Activated T-helper 17 cell treated with anti-CD3 and anti-CD28 coated beads, Interleukin-2, amount 50 U/mL, for 72 hours (primary cell): ENCODE data around the gene GNA12. TPM values are rescaled to one million over a fixed set of nuclear protein-coding genes. Genes with fewer than 3 reads are reported as not detected.
A peak's percentile ranks its signal among the peaks of the same experiment; 100 is the strongest.

Experiments used
- ATAC-seq: fragments of 150-1000 bp; cut with Tn5 transposase; replicated peaks from 2 replicates; pipeline ENCODE4 v1.10.0; 2021; ENCODE audit warnings: mild to moderate bottlenecking, moderate library complexity
- H3K27ac Mint-ChIP-seq: one replicate; pipeline ENCODE4 v1.8.0; 2022; ENCODE audit warnings: mixed read lengths
- H3K27me3 Mint-ChIP-seq: one replicate; pipeline ENCODE4 v1.8.0; 2022; ENCODE audit warnings: mixed read lengths
- H3K36me3 Mint-ChIP-seq: one replicate; pipeline ENCODE4 v1.8.0; 2022; ENCODE audit warnings: low read depth, mild to moderate bottlenecking, mixed read lengths
- H3K4me1 Mint-ChIP-seq: one replicate; pipeline ENCODE4 v1.8.0; 2022; ENCODE audit warnings: mixed read lengths
- H3K4me3 Mint-ChIP-seq: one replicate; pipeline ENCODE4 v1.8.0; 2022; ENCODE audit warnings: mild to moderate bottlenecking, mixed read lengths
- H3K9me3 Mint-ChIP-seq: one replicate; pipeline ENCODE4 v1.8.0; 2022; ENCODE audit warnings: mixed read lengths
- total RNA-seq, 2 donors: library from RNA; stranded (reverse); gene quantifications; one replicate each; pipeline ENCODE4 v1.2.3, GENCODE V29; 2022

GNA12 gene
- total RNA-seq, 2 donors from 2014 or later = 15.4 to 17.4 TPM

GRCh38 chr7:2837496-2837895, 6.6 kb downstream of the GNA12 start:
- Mint-ChIP-seq H3K36me3 (peaks cover 28% of the 10 kb centered on the region), H3K4me3 (peak overlapping the region; percentile 43), H3K9me3 (no peaks in the 10 kb centered on the region), H3K27ac (peak overlapping the region; percentile 20), H3K4me1 (peaks cover 22% of the 10 kb centered on the region), H3K27me3 (no peaks in the 10 kb centered on the region)
- ATAC-seq = no peak

DNA sequence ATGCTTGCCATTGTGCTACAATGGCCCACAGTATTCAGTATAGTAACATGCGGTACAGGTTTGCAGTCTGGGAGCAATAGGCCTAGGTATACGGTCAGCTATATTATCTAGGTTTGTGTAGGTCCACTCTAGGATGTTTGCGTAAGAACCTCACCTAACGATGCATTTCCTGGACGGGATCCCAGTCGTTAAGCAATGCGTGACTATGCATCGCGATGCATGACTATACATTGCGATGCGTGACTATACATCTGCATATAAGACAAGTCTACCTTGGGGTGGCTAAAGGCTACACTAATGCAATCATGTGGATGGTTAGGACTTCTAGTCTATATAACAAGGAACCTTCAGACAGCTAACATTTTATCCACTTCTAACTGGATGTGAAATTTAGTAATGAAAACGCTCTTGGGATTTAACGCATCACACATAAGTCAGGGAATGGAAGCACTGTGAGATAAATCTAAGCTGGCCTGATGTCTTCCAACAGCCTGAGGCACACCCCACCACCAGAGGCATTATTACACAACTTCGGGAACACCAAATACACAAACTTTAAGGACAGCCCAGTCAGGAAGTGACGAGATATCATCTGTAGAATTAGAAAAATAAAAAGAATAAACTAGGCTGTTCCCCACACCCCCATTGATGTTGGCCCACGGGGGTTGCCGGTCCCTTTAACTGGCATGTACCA, 9.2 kb downstream of the GNA12 start:
- Mint-ChIP-seq H3K4me3 (no peak overlapping the region), H3K9me3 (no peaks in the 10 kb centered on the region), H3K36me3 (peaks cover 20% of the 10 kb centered on the region), H3K27me3 (no peaks in the 10 kb centered on the region), H3K4me1 (peaks cover 15% of the 10 kb centered on the region), H3K27ac (no peak overlapping the region)
- no peak for ATAC-seq

GRCh38 chr7:2833083-2833910, 10.8 kb downstream of the GNA12 start:
- no peak for ATAC-seq

GRCh38 chr7:2832461-2832860, 11.6 kb downstream of the GNA12 start:
- peak overlapping the region; percentile 38 for H3K27ac Mint-ChIP-seq
- H3K9me3 Mint-ChIP-seq = no peaks in the 10 kb centered on the region
- no peak for ATAC-seq
- H3K4me3 Mint-ChIP-seq = no peak overlapping the region
- H3K36me3 Mint-ChIP-seq = peaks cover 12% of the 10 kb centered on the region
- peaks cover 6% of the 10 kb centered on the region for H3K4me1 Mint-ChIP-seq
- H3K27me3 Mint-ChIP-seq = no peaks in the 10 kb centered on the region

More at GRCh38 chr7:2833083-2833910, 10.8 kb downstream of the GNA12 start:
- Mint-ChIP-seq H3K27me3 (no peaks in the 10 kb centered on the region), H3K9me3 (no peaks in the 10 kb centered on the region), H3K27ac (no peak overlapping the region), H3K4me3 (no peak overlapping the region), H3K36me3 (peaks cover 12% of the 10 kb centered on the region), H3K4me1 (peaks cover 8% of the 10 kb centered on the region)

GRCh38 chr7:2830609-2831376, 13.3 kb downstream of the GNA12 start:
- no peaks in the 10 kb centered on the region for H3K9me3 Mint-ChIP-seq
- H3K4me3 Mint-ChIP-seq = no peak overlapping the region
- no peaks in the 10 kb centered on the region for H3K27me3 Mint-ChIP-seq
- H3K27ac Mint-ChIP-seq = no peak overlapping the region
- H3K36me3 Mint-ChIP-seq = peaks cover 22% of the 10 kb centered on the region
- H3K4me1 Mint-ChIP-seq = no peaks in the 10 kb centered on the region
- ATAC-seq = no peak

- peaks cover 8% of the 10 kb centered on the region for H3K4me1 Mint-ChIP-seq
- H3K36me3 Mint-ChIP-seq = peaks cover 11% of the 10 kb centered on the region
- no peaks in the 10 kb centered on the region for H3K9me3 Mint-ChIP-seq
- no peak overlapping the region for H3K4me3 Mint-ChIP-seq
- ATAC-seq = no peak
- H3K27ac Mint-ChIP-seq = no peak overlapping the region
- H3K27me3 Mint-ChIP-seq = no peaks in the 10 kb centered on the region
Measured at GRCh38 chr7:2829040-2829439, 15.1 kb downstream of the GNA12 start.

DNA sequence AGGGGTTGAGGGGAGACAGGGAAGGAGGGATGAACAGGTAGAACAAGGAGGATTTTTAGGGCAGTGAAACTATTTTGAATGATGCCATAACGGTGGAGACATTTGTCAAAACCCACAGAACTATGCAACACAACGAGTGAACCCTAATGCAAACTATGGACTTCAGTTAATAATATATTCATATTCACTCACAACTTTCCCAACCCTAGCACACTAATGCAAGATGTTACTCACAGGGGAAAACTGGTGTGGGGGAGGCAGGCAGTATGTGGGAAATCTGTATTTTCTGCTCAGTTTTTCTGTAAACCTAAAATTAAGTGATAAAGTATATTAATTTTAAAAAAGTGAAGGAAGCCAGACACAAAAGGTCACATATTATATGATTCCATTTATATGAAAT, 17.3 kb downstream of the GNA12 start:
- no peaks in the 10 kb centered on the region for H3K27me3 Mint-ChIP-seq
- H3K4me3 Mint-ChIP-seq = no peak overlapping the region
- H3K4me1 Mint-ChIP-seq = peaks cover 8% of the 10 kb centered on the region
- H3K36me3 Mint-ChIP-seq = peaks cover 11% of the 10 kb centered on the region
- no peak for ATAC-seq
- no peak overlapping the region for H3K27ac Mint-ChIP-seq
- H3K9me3 Mint-ChIP-seq = no peaks in the 10 kb centered on the region

DNA sequence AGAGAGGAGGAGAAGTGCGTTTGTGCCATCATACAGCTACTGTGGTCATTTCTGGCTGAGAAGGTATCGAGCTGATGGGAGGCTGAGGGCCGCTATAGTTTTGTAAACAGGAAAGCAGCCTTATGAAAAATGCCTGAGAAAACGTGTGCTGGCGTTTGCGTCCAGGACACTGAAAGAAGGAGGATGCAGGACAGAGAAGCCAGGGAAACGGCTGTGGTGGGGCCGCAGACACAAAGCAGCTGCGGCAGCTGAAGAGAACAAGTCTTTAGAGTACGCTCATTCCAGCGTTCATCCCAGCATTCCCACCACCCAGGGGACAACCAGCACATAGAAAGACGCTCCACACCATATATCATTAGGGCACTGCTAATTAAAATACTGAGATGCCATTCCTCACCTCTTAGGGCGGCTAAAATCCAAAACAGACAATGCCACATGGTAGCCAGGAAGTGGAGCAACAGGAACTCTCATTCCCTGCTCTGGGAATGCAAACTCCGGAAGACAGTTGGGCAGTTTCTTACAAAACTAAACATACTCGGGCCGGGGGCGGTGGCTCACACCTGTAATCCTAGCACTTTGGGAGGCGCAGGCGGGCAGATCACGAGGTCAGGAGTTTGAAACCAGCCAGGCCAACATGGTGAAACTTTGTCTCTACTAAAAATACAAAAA, 18.4 kb downstream of the GNA12 start:
- peaks cover 11% of the 10 kb centered on the region for H3K36me3 Mint-ChIP-seq
- peak overlapping the region; percentile 0 for H3K27ac Mint-ChIP-seq
- no peak overlapping the region for H3K4me3 Mint-ChIP-seq
- no peaks in the 10 kb centered on the region for H3K27me3 Mint-ChIP-seq
- peaks cover 15% of the 10 kb centered on the region for H3K4me1 Mint-ChIP-seq
- H3K9me3 Mint-ChIP-seq = no peaks in the 10 kb centered on the region
- no peak for ATAC-seq

- H3K36me3 Mint-ChIP-seq = peaks cover 11% of the 10 kb centered on the region
- no peaks in the 10 kb centered on the region for H3K9me3 Mint-ChIP-seq
- peak overlapping the region; percentile 0 for H3K27ac Mint-ChIP-seq
- H3K4me3 Mint-ChIP-seq = no peak overlapping the region
- no peaks in the 10 kb centered on the region for H3K27me3 Mint-ChIP-seq
- no peak for ATAC-seq
- H3K4me1 Mint-ChIP-seq = peaks cover 15% of the 10 kb centered on the region
Measured at GRCh38 chr7:2824678-2825461, 19.2 kb downstream of the GNA12 start.

- Mint-ChIP-seq H3K36me3 (peaks cover 16% of the 10 kb centered on the region), H3K4me3 (no peak overlapping the region), H3K27me3 (no peaks in the 10 kb centered on the region), H3K4me1 (peaks cover 21% of the 10 kb centered on the region), H3K27ac (no peak overlapping the region), H3K9me3 (no peaks in the 10 kb centered on the region)
- ATAC-seq = no peak
Measured at GRCh38 chr7:2824026-2824677, 20.0 kb downstream of the GNA12 start.

DNA sequence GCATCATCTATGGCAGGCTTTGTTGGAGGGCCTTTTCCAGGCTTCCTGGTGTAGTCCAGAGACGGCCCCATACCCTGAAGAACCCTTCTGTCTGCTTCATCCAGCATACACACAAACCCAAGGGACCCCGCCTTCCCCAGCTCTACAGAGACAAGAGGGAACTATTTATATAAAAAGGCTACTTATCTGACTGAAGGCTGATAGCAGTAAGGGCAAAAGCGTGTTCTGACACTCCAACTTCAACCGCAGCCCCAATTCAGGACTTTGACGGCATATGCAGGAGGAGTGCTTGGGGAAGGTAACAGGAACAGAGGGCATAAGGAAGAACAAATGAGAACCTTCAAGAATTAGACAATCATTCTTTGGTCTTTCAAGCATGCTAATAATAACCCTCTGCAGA, 21.0 kb downstream of the GNA12 start:
- H3K27me3 Mint-ChIP-seq = no peaks in the 10 kb centered on the region
- H3K9me3 Mint-ChIP-seq = no peaks in the 10 kb centered on the region
- H3K4me1 Mint-ChIP-seq = peaks cover 24% of the 10 kb centered on the region
- no peak overlapping the region for H3K4me3 Mint-ChIP-seq
- no peak overlapping the region for H3K27ac Mint-ChIP-seq
- peaks cover 16% of the 10 kb centered on the region for H3K36me3 Mint-ChIP-seq
- no peak for ATAC-seq

GRCh38 chr7:2821842-2822507, 22.1 kb downstream of the GNA12 start:
- Mint-ChIP-seq H3K36me3 (peaks cover 12% of the 10 kb centered on the region), H3K9me3 (no peaks in the 10 kb centered on the region), H3K27me3 (no peaks in the 10 kb centered on the region), H3K4me1 (peaks cover 24% of the 10 kb centered on the region), H3K4me3 (peak overlapping the region; percentile 14), H3K27ac (peak overlapping the region; percentile 7)
- ATAC-seq = no peak
